Erythroblast (primary cell): ENCODE data around the gene ESPN.

Source experiments
- DNase-seq, 2 experiments: peaks; one replicate each; lab custom pipeline; 2025; lab: John Stamatoyannopoulos, UW
- GATA1 ChIP-seq: IDR thresholded peaks from 2 replicates; pipeline ENCODE4 v1.6.1; 2011; ENCODE audit warnings: low read depth, mild to moderate bottlenecking, control low read depth, low read length, moderate library complexity
- POLR2A ChIP-seq: IDR thresholded peaks from 2 replicates; pipeline ENCODE4 v1.6.1; 2011; ENCODE audit warnings: mild to moderate bottlenecking, low read length

Gene ESPN

GRCh38 chr1:6507461-6507911 lies 82.9 kb downstream of the ESPN start:
- TF ChIP-seq GATA1 (no peak), POLR2A (no peak)
- DNase-seq: no peak

DNA sequence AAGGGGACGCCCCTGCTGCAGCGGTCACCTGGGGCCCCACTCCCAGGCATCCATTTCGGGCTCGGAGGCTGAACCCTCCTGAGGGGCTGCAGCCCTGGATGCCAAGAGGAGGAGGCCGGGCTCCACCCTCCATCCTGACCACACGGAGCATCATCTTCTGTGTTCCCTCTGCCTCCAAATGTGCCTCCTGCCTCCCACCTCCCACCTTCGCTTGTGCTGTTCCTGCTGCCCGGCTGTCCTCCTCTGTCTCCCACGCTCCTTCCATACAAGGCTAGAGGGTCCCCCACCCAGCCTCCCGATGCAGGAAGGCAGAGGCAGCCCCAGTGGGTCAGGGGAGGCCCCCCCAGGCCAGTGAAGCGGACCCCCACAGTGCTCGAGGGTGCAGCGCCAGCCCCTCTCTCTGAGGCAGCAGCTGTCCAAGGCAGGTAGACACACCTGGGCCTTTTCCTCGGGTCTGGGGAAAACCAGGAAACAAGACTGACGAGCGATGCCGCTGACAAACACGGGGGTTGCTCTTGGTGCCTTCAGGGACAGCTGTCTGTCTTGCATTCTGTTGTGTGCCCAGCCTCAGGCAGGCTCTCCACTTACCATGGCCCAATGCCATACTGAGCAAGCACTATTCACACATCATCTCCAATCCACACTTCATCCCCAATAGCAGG lies 83.7 kb downstream of the ESPN start:
- DNase-seq: no peak
- no peak for TF ChIP-seq GATA1
- TF ChIP-seq POLR2A: no peak

- TF ChIP-seq POLR2A: no peak
- TF ChIP-seq GATA1: no peak
- no peak for DNase-seq
Measured at GRCh38 chr1:6508816-6509189, 84.2 kb downstream of the ESPN start.

- no peak for TF ChIP-seq GATA1
- TF ChIP-seq POLR2A: no peak
- DNase-seq: no peak
Measured at GRCh38 chr1:6509220-6509918, 84.8 kb downstream of the ESPN start.

DNA sequence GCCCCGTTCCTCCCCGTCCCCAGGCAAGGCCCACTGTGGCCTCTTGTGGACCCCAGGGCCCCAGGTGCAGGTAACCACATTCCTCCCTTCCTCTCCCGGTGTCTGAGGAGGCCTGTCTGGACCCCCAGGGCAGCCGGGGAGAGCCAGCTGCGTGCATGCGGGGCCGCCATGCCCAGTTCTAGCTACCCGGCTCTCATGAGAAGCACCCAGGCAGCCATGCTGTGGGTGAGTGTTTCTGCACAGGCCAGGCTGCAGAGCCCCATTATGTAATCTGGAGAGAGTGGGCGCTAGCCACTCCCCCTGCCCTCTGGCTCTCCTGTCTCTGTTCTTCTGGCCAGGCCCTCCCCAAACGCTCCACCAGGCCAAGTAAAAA lies 85.3 kb downstream of the ESPN start:
- TF ChIP-seq POLR2A (no peak), GATA1 (no peak)
- DNase-seq: no peak

DNA sequence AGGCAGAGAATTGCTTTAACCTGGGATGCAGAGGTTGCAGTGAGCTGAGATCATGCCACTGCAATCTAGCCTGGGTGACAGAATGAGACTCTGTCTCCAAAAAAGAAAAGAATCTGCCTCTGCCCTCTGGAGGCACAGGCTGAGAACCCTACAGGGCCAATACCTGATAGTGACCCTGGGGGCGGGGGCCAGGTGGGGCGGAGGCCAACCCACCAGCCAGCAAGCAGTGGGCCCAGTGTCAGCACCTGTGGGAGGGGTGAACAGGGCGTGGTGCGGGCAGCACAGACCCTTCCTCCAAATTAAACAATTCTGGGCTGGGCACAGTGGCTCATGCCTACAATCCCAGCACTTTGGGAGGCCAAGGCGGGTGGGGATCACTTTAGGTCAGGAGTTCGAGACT lies 85.9 kb downstream of the ESPN start:
- DNase-seq: no peak
- TF ChIP-seq GATA1: no peak
- no peak for TF ChIP-seq POLR2A
